Fibroblast of the aortic adventitia (primary cell): ENCODE results near the gene ATP6V1G2. TPM values are rescaled to one million over a fixed set of nuclear protein-coding genes. Genes with fewer than 3 reads are reported as not detected.
"Not testable (repeated sequence)": the region's sequence is repeated elsewhere in the genome, so short reads cannot be mapped to it uniquely, and the experiment has no call there.

Experiments
- DNase-seq: peaks from one replicate; pipeline ENCODE4 v3.0.0-alpha.2; 2010; ENCODE audit warnings: low read depth
- H3K4me3 ChIP-seq: 2 replicates; pipeline ENCODE4 v1.5.1; 2011; ENCODE audit warnings: low read depth, mild to moderate bottlenecking, control low read depth, low read length, moderate library complexity
- total RNA-seq: library from RNA; depleted of rRNA; stranded (reverse); fragments of >200 nt; gene quantifications from 2 replicates; pipeline ENCODE4 v1.2.3, GENCODE V29; 2012; ENCODE audit warnings: low replicate concordance
- TF ChIP-seq, protein P1 (sequence below): IDR thresholded peaks from 2 replicates; pipeline ENCODE4 v1.5.1; 2011; ENCODE audit warnings: mild to moderate bottlenecking, low read length, control low read depth, inconsistent platforms; ENCODE audit not compliant: insufficient read depth

Gene ATP6V1G2
- total RNA-seq, 1 donor = 3.8 TPM

GRCh38 chr6:31525932-31526591, 20.3 kb downstream of the ATP6V1G2 start:
- H3K4me3 ChIP-seq = no peak overlapping the region
- DNase-seq = peak; percentile 45
- TF ChIP-seq, protein P1, sequence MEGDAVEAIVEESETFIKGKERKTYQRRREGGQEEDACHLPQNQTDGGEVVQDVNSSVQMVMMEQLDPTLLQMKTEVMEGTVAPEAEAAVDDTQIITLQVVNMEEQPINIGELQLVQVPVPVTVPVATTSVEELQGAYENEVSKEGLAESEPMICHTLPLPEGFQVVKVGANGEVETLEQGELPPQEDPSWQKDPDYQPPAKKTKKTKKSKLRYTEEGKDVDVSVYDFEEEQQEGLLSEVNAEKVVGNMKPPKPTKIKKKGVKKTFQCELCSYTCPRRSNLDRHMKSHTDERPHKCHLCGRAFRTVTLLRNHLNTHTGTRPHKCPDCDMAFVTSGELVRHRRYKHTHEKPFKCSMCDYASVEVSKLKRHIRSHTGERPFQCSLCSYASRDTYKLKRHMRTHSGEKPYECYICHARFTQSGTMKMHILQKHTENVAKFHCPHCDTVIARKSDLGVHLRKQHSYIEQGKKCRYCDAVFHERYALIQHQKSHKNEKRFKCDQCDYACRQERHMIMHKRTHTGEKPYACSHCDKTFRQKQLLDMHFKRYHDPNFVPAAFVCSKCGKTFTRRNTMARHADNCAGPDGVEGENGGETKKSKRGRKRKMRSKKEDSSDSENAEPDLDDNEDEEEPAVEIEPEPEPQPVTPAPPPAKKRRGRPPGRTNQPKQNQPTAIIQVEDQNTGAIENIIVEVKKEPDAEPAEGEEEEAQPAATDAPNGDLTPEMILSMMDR = no peak

- TF ChIP-seq, protein P1 = no peak
These were observed 20.9 kb downstream of the ATP6V1G2 start for GRCh38 chr6:31525553-31525931.

DNA sequence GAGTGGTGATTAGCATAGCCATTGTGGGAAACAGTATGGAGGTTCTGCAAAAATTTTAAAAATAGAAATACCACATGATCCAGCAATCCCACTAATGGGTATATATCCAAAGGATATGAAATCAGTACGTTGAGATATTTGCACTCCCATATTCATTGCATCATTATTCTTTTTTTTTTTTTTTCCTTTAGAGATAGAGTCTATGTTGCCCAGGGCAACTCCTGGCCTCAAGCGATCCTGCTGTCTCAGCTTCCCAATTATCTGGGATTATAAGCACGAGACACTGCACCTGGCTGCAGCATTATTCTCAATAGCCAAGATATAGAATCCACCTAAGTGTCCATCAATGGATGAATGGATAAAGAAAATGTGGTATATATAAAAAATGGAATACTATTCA, 24.6 kb downstream of the ATP6V1G2 start:
- TF ChIP-seq, protein P1 = no peak
- H3K4me3 ChIP-seq = no peak overlapping the region
- no peak for DNase-seq

More at GRCh38 chr6:31525553-31525931, 20.9 kb downstream of the ATP6V1G2 start:
- DNase-seq = no peak
- H3K4me3 ChIP-seq = no peak overlapping the region

GRCh38 chr6:31513456-31514165, 32.8 kb downstream of the ATP6V1G2 start:
- no peak overlapping the region for H3K4me3 ChIP-seq
- TF ChIP-seq, protein P1 = no peak
- no peak for DNase-seq

- no peak for DNase-seq
- no peak overlapping the region for H3K4me3 ChIP-seq
- TF ChIP-seq, protein P1 = no peak
These were observed 36.4 kb downstream of the ATP6V1G2 start for GRCh38 chr6:31510007-31510406.

DNA sequence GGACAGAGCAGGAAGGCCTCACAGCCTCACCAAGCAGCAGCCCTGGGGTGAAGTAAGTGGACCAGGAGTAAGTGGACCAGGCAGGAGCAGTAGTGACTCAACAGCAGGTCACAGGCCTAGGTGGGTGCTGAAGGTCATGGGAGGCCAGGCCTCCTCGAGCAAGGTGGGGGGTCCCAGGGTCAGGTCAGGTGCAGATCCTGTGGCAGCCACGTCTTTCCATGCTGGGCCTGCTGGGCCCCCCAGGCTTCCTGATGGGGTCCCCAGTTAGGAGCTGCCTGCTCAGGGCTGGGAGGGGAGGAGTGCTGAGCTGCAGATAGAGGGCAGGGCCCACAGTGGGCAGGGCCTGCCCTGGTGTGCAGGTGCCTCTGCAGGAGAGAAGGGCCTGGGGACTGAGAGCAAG, 37.4 kb downstream of the ATP6V1G2 start:
- H3K4me3 ChIP-seq, DNase-seq: not testable (repeated sequence)

- peak; percentile 27 for DNase-seq
- TF ChIP-seq, protein P1 = no peak
These were observed 43.8 kb downstream of the ATP6V1G2 start for GRCh38 chr6:31502586-31502985.

GRCh38 chr6:31499648-31500047, 46.8 kb downstream of the ATP6V1G2 start:
- DNase-seq, H3K4me3 ChIP-seq: not testable (repeated sequence)

More at GRCh38 chr6:31502586-31502985, 43.8 kb downstream of the ATP6V1G2 start:
- H3K4me3 ChIP-seq = no peak overlapping the region
